ENCODE data around the gene ZFYVE19. TPM values are rescaled to one million over a fixed set of nuclear protein-coding genes. Genes with fewer than 3 reads are reported as not detected.
A peak's percentile ranks its signal among the peaks of the same experiment; 100 is the strongest.

Gene ZFYVE19
- 10 to 100 TPM; 21.7 to 37.8 (median 22.3) TPM for total RNA-seq

DNA sequence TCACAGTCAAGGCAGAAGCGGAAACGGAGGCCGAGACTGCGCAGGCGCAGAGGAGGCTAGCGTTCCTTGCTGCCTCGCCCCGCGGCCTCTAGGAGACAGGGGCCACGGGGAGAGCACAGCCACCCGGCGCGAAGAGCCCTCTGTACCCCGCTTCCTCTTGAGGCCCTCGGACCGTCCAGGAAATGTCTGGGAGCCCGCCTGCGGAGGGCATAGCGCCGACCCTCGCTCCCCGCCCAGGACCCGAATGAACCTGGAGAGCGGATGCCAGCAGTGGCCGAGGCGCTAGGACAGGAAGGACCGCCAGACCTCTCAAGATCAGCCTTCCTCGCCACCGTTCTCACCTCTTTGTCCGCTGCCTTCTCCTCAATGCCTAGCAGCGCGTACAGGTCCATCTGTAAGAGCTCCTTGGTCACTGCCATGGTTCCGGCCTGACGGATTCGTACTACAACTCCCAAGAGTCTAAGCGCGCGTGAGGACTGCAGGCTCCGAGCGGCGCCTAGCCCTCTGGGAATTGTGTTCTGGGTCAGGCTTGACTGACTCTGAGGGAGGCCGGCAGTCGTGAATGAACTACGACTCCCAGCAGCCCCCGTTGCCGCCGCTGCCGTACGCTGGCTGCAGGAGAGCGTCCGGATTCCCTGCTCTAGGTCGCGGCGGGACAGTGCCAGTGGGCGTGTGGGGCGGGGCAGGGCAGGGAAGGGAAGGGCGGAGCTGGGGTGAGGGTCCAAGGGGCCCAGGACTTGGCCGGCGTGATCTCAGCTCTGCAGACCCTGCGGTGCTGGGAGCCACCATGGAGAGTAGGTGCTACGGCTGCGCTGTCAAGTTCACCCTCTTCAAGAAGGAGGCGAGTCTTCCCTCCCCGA lies at the start of gene ZFYVE19, which contains the start of gene DNAJC17:
Gene ZFYVE19, plus strand, starts transcription at position 62 of the 860 bp plus-strand sequence. Its CDS starts 501 bp downstream, at position 563.
Gene DNAJC17, minus strand, starts transcription at position 446 of the 860 bp plus-strand sequence. Its CDS starts 27 bp downstream, at position 419.
- DNase-seq: peak; percentile 97
- peaks cover 10 to 19% of the 10 kb centered on the region in 2 donors for H3K4me1 ChIP-seq
- no peaks in the 10 kb centered on the region for H3K27me3 ChIP-seq
- peak within 1 kb of the TSS; percentile 76 to 99 (median 84) for H3K4me3 ChIP-seq (replicated peaks in 1 of 3)
- intact Hi-C loops (cut with DNase I): no loop called here
- 0% methylated on average over 25 to 54 of the region's 64 CpGs for WGBS, 2 donors
- peak within 1 kb of the TSS; percentile 84 to 94 (median 91) for H3K27ac ChIP-seq
- TF ChIP-seq, protein P1, sequence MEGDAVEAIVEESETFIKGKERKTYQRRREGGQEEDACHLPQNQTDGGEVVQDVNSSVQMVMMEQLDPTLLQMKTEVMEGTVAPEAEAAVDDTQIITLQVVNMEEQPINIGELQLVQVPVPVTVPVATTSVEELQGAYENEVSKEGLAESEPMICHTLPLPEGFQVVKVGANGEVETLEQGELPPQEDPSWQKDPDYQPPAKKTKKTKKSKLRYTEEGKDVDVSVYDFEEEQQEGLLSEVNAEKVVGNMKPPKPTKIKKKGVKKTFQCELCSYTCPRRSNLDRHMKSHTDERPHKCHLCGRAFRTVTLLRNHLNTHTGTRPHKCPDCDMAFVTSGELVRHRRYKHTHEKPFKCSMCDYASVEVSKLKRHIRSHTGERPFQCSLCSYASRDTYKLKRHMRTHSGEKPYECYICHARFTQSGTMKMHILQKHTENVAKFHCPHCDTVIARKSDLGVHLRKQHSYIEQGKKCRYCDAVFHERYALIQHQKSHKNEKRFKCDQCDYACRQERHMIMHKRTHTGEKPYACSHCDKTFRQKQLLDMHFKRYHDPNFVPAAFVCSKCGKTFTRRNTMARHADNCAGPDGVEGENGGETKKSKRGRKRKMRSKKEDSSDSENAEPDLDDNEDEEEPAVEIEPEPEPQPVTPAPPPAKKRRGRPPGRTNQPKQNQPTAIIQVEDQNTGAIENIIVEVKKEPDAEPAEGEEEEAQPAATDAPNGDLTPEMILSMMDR (IDR thresholded peaks at IDR 0.05): peak in 2 of 6 experiments; percentile 12 to 17
- TF ChIP-seq POLR2A (IDR thresholded peaks at IDR 0.05): peak in 1 of 2 donors; percentile 45
- peaks cover 0 to 3% of the 10 kb centered on the region in 2 donors for H3K36me3 ChIP-seq
- H3K9me3 ChIP-seq: no peaks in the 10 kb centered on the region

- Histone ChIP-seq H3K27ac (no peak overlapping the region), H3K27me3 (no peaks in the 10 kb centered on the region), H3K36me3 (no peaks in the 10 kb centered on the region), H3K4me1 (peaks cover 13 to 17% of the 10 kb centered on the region in 2 donors), H3K9me3 (no peaks in the 10 kb centered on the region), H3K4me3 (replicated peaks in 1 of 3) (no peak overlapping the region)
- intact Hi-C loops (cut with DNase I): loop anchor here (10.0 kb wide), 1 partner anchor 135 kb away; the partner anchor contains the start of gene VPS18
- DNase-seq: peak in 1 of 2 donors; percentile 37
- 81 to 82% methylated on average over 4 to 5 of the region's 5 CpGs for WGBS, 2 donors
- TF ChIP-seq POLR2A (IDR thresholded peaks at IDR 0.05): no peak
- TF ChIP-seq, protein P1 (IDR thresholded peaks at IDR 0.05): no peak
Measured at GRCh38 chr15:40759961-40760360, 46.9 kb upstream of the ZFYVE19 start.

DNA sequence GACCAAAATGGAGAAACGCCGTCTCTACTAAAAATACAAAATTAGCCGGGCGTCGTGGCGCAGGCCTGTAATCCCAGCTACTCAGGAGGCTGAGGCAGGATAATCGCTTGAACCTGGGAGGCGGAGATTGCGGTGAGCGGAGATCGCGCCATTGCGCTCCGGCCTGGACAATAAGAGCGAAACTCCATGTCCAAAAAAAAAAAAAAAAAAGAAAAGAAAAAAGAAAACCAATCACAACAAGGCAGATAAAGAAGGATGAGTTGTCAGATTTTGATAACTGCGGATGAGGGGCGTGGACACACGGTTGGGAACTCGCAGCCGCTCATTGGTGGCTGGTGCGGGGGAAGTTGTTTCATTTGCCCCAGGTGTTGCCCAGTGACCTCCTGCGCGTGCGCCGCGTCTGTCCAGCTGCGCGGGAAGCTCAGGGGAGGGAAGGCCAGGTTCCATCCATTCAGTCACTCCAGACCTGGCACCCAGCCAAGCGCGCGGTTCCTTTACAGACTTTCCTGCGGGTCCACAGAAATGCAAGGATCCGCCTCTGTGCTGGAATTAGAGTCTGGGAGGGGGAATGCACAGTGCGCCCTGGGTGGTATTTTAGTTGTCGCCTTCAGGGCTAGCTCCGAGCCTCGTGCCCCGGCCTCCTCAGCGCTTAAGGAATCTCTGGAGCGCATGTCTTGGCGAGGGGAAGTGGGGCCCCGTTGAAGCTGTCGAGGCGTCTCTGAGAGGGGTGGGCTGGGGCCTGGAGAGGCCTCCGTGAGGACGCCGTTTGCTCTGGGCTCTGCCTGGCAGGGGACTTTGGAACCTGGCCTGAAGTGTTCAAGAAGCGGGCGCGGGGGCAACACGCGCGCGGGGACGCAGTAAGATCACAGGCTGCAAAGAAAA lies 43.7 kb upstream of the ZFYVE19 start:
- Histone ChIP-seq H3K4me3 (replicated peaks in 1 of 3) (peak overlapping the region; percentile 2 to 48 (median 6)), H3K9me3 (no peaks in the 10 kb centered on the region), H3K27ac (peak overlapping the region; percentile 70 to 87 (median 76)), H3K27me3 (no peaks in the 10 kb centered on the region), H3K4me1 (peaks cover 18 to 28% of the 10 kb centered on the region in 2 donors), H3K36me3 (peaks cover 0 to 3% of the 10 kb centered on the region in 2 donors)
- 35 to 36% methylated on average over 44 to 45 of the region's 55 CpGs for WGBS, 2 donors
- TF ChIP-seq POLR2A (IDR thresholded peaks at IDR 0.05): no peak
- TF ChIP-seq, protein P1 (IDR thresholded peaks at IDR 0.05): no peak
- DNase-seq: peak; percentile 81 to 85
- intact Hi-C loops (cut with DNase I): loop anchor here (10.0 kb wide), 1 partner anchor 132 kb away; the partner anchor contains the start of gene VPS18

GRCh38 chr15:40763801-40764628 lies 42.9 kb upstream of the ZFYVE19 start, which contains the start of gene GCHFR:
GCHFR (plus strand) TSS chr15:40764068; CDS start chr15:40764181, 113 bp downstream.
- Histone ChIP-seq H3K36me3 (peaks cover 0 to 3% of the 10 kb centered on the region in 2 donors), H3K27ac (peak within 1 kb of the TSS; percentile 70 to 87 (median 76)), H3K4me1 (peaks cover 18 to 35% of the 10 kb centered on the region in 2 donors), H3K4me3 (replicated peaks in 1 of 3) (peak within 1 kb of the TSS; percentile 2 to 48 (median 6)), H3K27me3 (no peaks in the 10 kb centered on the region), H3K9me3 (no peaks in the 10 kb centered on the region)
- TF ChIP-seq POLR2A (IDR thresholded peaks at IDR 0.05): peak in 1 of 2 donors; percentile 67
- TF ChIP-seq, protein P1 (IDR thresholded peaks at IDR 0.05): peak in 3 of 6 experiments; percentile 27 to 48 (median 48)
- peak; percentile 86 to 88 for DNase-seq
- 0% methylated on average over 8 to 11 of the region's 75 CpGs for WGBS, 2 donors
- intact Hi-C loops (cut with DNase I): loop anchor here (10.0 kb wide), 1 partner anchor 131 kb away; the partner anchor contains the start of gene VPS18

Data from thyroid gland (tissue), 4 donors.